Astrocyte of the cerebellum (primary cell): ENCODE results near the gene TM4SF5.

Experiments
- DNase-seq: peaks from one replicate; pipeline ENCODE4 v3.0.0-alpha.2; 2011; ENCODE audit warnings: low read depth
- H3K4me3 ChIP-seq: 2 replicates; pipeline ENCODE4 v1.5.1; 2011; ENCODE audit warnings: mild to moderate bottlenecking, low read depth, low read length, moderate library complexity
- in situ Hi-C: cut with HindIII; loops from 2 replicates; pipeline ENCODE4 v1.10.0; 2017; ENCODE audit warnings: low sequenced_read_pairs
- TF ChIP-seq, protein P1 (sequence below): IDR thresholded peaks from 2 replicates; pipeline ENCODE4 v1.5.1; 2012; ENCODE audit warnings: low read length, low read depth, moderate library complexity, mild to moderate bottlenecking; ENCODE audit errors: missing control alignments

The TM4SF5 gene

DNA sequence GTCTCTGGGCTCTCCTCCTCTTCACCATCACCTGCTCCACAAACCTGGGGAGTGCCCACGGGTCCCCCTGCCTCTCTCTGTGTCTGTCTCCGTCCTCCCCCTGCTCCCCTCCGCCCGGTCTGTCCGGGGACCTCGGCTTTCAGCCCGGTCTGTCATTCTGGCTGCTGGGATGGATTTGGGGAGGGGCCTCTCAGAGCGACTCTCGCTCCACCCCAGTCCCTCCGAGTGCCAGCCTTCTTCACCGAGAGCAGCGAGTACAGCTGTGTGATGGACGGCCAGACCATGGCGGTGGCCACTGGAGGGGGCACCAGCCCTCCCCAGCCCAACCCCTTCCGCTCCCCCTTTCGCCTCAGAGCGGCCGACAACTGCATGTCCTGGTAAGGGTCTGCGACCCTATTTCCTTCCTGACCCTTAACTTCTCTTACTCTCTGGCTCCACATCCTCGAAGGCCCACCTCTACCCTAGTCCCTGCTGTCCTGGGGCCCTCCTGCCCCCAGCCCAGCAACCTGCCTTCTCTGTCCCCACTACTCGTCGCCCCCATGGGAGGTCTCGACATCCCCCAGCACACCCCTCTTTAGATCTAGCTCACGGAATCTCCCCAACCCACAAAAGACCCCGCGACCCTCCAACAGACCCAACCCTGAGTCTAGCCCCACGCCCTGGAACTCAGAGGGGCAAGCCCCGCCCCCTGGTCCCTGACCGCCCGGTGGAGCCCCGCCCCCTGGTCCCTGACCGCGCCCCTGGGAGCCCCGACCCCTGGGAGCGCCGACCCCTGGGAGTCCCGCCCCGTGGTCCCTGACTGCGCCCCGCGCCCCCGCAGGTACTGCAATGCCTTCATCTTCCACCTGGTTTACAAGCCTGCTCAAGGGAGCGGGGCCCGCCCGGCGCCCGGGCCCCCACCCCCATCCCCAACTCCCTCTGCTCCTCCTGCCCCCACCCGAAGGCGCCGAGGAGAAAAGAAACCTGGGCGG, 26.4 kb upstream of the TM4SF5 start:
- DNase-seq = no peak
- in situ Hi-C loops = no loop called here
- no peak overlapping the region for H3K4me3 ChIP-seq
- TF ChIP-seq, protein P1, sequence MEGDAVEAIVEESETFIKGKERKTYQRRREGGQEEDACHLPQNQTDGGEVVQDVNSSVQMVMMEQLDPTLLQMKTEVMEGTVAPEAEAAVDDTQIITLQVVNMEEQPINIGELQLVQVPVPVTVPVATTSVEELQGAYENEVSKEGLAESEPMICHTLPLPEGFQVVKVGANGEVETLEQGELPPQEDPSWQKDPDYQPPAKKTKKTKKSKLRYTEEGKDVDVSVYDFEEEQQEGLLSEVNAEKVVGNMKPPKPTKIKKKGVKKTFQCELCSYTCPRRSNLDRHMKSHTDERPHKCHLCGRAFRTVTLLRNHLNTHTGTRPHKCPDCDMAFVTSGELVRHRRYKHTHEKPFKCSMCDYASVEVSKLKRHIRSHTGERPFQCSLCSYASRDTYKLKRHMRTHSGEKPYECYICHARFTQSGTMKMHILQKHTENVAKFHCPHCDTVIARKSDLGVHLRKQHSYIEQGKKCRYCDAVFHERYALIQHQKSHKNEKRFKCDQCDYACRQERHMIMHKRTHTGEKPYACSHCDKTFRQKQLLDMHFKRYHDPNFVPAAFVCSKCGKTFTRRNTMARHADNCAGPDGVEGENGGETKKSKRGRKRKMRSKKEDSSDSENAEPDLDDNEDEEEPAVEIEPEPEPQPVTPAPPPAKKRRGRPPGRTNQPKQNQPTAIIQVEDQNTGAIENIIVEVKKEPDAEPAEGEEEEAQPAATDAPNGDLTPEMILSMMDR = no peak

DNA sequence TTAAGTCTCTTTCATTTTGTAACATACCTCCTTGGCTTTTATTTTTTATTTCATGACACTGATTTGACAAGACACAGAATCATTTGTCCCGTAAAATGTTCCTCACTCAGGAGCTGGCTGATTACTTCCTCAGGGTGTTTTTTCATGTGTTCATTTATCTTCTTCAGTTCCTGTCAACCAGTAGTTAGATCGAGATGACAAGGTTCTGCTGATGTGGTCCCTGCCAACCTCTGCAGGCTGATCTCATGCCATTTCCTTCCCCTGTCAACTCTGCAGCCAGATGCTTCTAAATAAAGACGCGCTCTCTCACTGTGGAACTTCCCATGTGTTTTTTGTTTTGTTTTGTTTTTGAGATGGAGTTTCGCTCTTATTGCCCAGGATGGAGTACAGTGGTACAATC, 23.8 kb upstream of the TM4SF5 start:
- in situ Hi-C loops = no loop called here
- H3K4me3 ChIP-seq = no peak overlapping the region
- no peak for DNase-seq
- TF ChIP-seq, protein P1 = no peak

- no peak overlapping the region for H3K4me3 ChIP-seq
- TF ChIP-seq, protein P1 = no peak
- DNase-seq = no peak
- in situ Hi-C loops = no loop called here
These were observed 23.0 kb upstream of the TM4SF5 start for GRCh38 chr17:4748686-4749085.

DNA sequence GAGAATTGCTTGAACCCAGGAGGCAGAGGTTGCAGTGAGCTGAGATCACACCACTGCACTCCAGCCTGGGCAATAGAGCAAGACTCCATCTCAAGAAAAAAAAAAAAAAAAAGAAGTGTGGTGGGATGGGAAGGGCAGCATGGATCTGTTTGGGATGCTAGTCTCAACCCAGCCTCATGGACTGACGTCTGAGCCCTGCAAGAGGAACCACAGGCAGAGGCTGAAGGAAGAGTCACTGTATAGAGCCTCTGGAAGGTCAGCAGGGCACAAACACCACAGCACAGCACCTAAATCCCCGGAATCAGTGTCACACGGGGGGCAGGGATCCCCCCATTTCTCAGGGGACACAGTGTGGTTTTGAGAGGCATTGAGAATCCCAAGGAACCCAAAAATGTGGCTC, 21.1 kb upstream of the TM4SF5 start:
- TF ChIP-seq, protein P1 = no peak
- H3K4me3 ChIP-seq = no peak overlapping the region
- in situ Hi-C loops = no loop called here
- no peak for DNase-seq

GRCh38 chr17:4751932-4752331, 19.8 kb upstream of the TM4SF5 start:
- no peak for DNase-seq
- TF ChIP-seq, protein P1 = no peak
- in situ Hi-C loops = no loop called here
- H3K4me3 ChIP-seq = no peak overlapping the region

DNA sequence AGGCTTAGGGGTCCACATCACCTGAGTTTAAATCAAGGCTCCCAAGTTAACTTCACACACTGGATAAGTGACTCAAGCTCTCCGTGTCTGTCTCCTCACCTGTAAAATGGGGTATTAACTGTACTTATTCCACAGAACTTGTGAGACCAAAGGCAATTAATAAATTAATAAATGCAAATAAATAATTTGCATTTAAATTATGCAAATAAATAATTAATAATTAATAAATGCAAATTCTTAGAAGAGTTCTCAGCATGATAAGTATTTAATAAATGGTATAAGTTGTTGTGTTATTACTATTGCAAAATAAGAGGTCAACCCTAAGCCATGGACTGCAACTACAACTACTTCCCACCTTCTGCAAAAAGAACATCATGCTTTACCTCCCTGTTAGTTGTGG, 18.3 kb upstream of the TM4SF5 start:
- H3K4me3 ChIP-seq = no peak overlapping the region
- TF ChIP-seq, protein P1 = no peak
- in situ Hi-C loops = no loop called here
- DNase-seq = no peak
